B cell (primary cell): ENCODE data around the gene KPNA4. TPM values are rescaled to one million over a fixed set of nuclear protein-coding genes. Genes with fewer than 3 reads are reported as not detected.

Experiments
- ATAC-seq: fragments of 200-7000 bp; cut with Tn5 transposase; one replicate; pipeline ENCODE4 v1.10.0; 2021; ENCODE audit warnings: low read depth, mild to moderate bottlenecking, moderate number of reproducible peaks, moderate library complexity
- CTCF ChIA-PET: fragments of 350-600 bp; sonication (Branson Sonifier 250); formaldehyde crosslinking; loops from one replicate; lab custom pipeline; 2021; ENCODE audit warnings: antibody characterized with exemption, inconsistent platforms; lab: Charles Lee
- POLR2A ChIA-PET: fragments of 350-600 bp; sonication (Branson Sonifier 250); formaldehyde crosslinking; loops from one replicate; lab custom pipeline; 2021; ENCODE audit warnings: antibody characterized with exemption; lab: Charles Lee
- DNase-seq: peaks from one replicate; pipeline ENCODE4 v3.0.0; 2013
- H2AFZ ChIP-seq: 2 replicates; pipeline ENCODE4 v1.6.1; 2012; ENCODE audit warnings: mild to moderate bottlenecking, low read depth, low read length; ENCODE audit not compliant: insufficient read depth, poor library complexity, severe bottlenecking
- H3K27ac ChIP-seq, 2 donors: 1 replicate in 1 of 2; 2 replicates in 1 of 2; pipeline ENCODE4 v1.5.1; 2012 to 2013; ENCODE audit warnings: low read length in 2 of 2, mild to moderate bottlenecking in 2 of 2, moderate library complexity in 1 of 2
- H3K27me3 ChIP-seq, 4 experiments: fragments of 200-600 bp in 1 of 4; sonication (generic) in 1 of 4; replicated peaks in 1 of 4; 1 replicate in 2 of 4; 2 replicates in 2 of 4; pipeline versions ENCODE4 v1.6.1 to v1.7.0; 2013 to 2016; ENCODE audit warnings: low read length in 3 of 4, mild to moderate bottlenecking in 2 of 4, mixed read lengths in 1 of 4, moderate library complexity in 1 of 4; ENCODE audit not compliant: insufficient read depth in 4 of 4, control insufficient read depth in 3 of 4; ENCODE audit errors: control extremely low read depth in 1 of 4
- H3K36me3 ChIP-seq, 2 experiments: replicated peaks in 1 of 2; 1 replicate in 1 of 2; 2 replicates in 1 of 2; pipeline versions ENCODE4 v1.6.1 to v1.7.1; 2013; ENCODE audit warnings: low read length in 1 of 2; ENCODE audit not compliant: insufficient read depth in 2 of 2, control insufficient read depth in 1 of 2; ENCODE audit errors: control extremely low read depth in 1 of 2, extremely low read depth in 1 of 2
- H3K4me1 ChIP-seq, 2 donors: fragments of 200-600 bp in 1 of 2; sonication (generic) in 1 of 2; 1 replicate in 1 of 2; 2 replicates in 1 of 2; pipeline versions ENCODE4 v1.5.1 to v1.6.1; 2013 to 2017; ENCODE audit warnings: low read length in 2 of 2; ENCODE audit not compliant: control insufficient read depth in 2 of 2, insufficient read depth in 2 of 2
- H3K4me2 ChIP-seq: replicated peaks from 2 replicates; pipeline ENCODE3; 2012; ENCODE audit warnings: mild to moderate bottlenecking, low read depth, low read length; ENCODE audit not compliant: poor library complexity, severe bottlenecking
- H3K4me3 ChIP-seq, 5 experiments: fragments of 200-600 bp in 1 of 5; sonication (generic) in 1 of 5; 1 replicate in 3 of 5; 2 replicates in 2 of 5; pipeline versions ENCODE4 v1.5.1 to v1.7.0; 2011 to 2016; ENCODE audit warnings: low read length in 4 of 5, mild to moderate bottlenecking in 4 of 5, low read depth in 2 of 5, control low read depth in 1 of 5, moderate library complexity in 1 of 5; ENCODE audit not compliant: insufficient read depth in 1 of 5; ENCODE audit errors: control extremely low read depth in 1 of 5, extremely low read depth in 1 of 5
- H3K79me2 ChIP-seq: fragments of 200-600 bp; sonication (generic); one replicate; pipeline ENCODE4 v1.6.0; 2016; ENCODE audit warnings: low read length; ENCODE audit not compliant: control insufficient read depth, insufficient read depth
- H3K9ac ChIP-seq: fragments of 200-600 bp; sonication (generic); 2 replicates; pipeline ENCODE4 v1.6.1; 2017; ENCODE audit warnings: mild to moderate bottlenecking, low read length, moderate library complexity
- H3K9me3 ChIP-seq, 3 donors: one replicate each; pipeline versions ENCODE4 v1.6.1 to v1.7.1; 2013; ENCODE audit warnings: low read length in 2 of 3; ENCODE audit not compliant: control insufficient read depth in 2 of 3, insufficient read depth in 1 of 3; ENCODE audit errors: control extremely low read depth in 1 of 3
- H4K20me1 ChIP-seq: 2 replicates; pipeline ENCODE4 v1.6.0; 2012; ENCODE audit warnings: mild to moderate bottlenecking, low read length; ENCODE audit not compliant: insufficient read depth, control insufficient read depth, poor library complexity, severe bottlenecking
- H3K27ac Mint-ChIP-seq: one replicate; pipeline ENCODE4 v1.8.0; 2021; ENCODE audit warnings: mixed read lengths
- H3K27me3 Mint-ChIP-seq: one replicate; pipeline ENCODE4 v1.8.0; 2021; ENCODE audit warnings: mixed read lengths
- H3K4me1 Mint-ChIP-seq: one replicate; pipeline ENCODE4 v1.8.0; 2021; ENCODE audit warnings: mixed read lengths
- H3K4me3 Mint-ChIP-seq: one replicate; pipeline ENCODE4 v1.8.0; 2021; ENCODE audit warnings: mixed read lengths
- H3K9me3 Mint-ChIP-seq: one replicate; pipeline ENCODE4 v1.8.0; 2022; ENCODE audit warnings: mixed read lengths; ENCODE audit not compliant: insufficient read depth
- CTCF ChIP-seq: fragments of 200-600 bp; IDR thresholded peaks from one replicate; pipeline ENCODE4 v1.8.0; 2022; ENCODE audit warnings: antibody characterized with exemption, mild to moderate bottlenecking
- EZH2 ChIP-seq: IDR thresholded peaks from 2 replicates; pipeline ENCODE4 v1.6.1; 2012; ENCODE audit warnings: borderline replicate concordance, low read depth, mild to moderate bottlenecking, moderate library complexity, low read length; ENCODE audit not compliant: insufficient read depth, poor library complexity, severe bottlenecking
- WGBS: methylation state at CpG from one replicate; pipeline ENCODE4 v1.1.5; 2013; ENCODE audit warnings: missing lambda C conversion rate; ENCODE audit not compliant: insufficient coverage; 5-methylcytosine and 5-hydroxymethylcytosine counted together
- intact Hi-C: fragments of 100-400 bp; cut with micrococcal nuclease; formaldehyde crosslinking; loops from one replicate; pipeline ENCODE4 v1.10.0; 2022
- polyA minus RNA-seq: library from RNA; depleted of rRNA, polyadenylated mRNA; stranded (reverse); fragments of >200 nt; gene quantifications from 2 replicates; pipeline ENCODE4 v1.2.3, GENCODE V29; 2012
- polyA plus RNA-seq: library from polyadenylated mRNA; depleted of rRNA; stranded (reverse); fragments of >200 nt; gene quantifications from 2 replicates; pipeline ENCODE4 v1.2.3, GENCODE V29; 2012
- total RNA-seq, 2 donors: library from RNA; stranded (reverse); fragments of 120-200 nt in 1 of 2; gene quantifications; 1 replicate in 1 of 2; 2 replicates in 1 of 2; pipeline versions ENCODE4 v1.2.3 to v1.2.4, GENCODE V29; 2013 to 2022

The KPNA4 gene, protein sequence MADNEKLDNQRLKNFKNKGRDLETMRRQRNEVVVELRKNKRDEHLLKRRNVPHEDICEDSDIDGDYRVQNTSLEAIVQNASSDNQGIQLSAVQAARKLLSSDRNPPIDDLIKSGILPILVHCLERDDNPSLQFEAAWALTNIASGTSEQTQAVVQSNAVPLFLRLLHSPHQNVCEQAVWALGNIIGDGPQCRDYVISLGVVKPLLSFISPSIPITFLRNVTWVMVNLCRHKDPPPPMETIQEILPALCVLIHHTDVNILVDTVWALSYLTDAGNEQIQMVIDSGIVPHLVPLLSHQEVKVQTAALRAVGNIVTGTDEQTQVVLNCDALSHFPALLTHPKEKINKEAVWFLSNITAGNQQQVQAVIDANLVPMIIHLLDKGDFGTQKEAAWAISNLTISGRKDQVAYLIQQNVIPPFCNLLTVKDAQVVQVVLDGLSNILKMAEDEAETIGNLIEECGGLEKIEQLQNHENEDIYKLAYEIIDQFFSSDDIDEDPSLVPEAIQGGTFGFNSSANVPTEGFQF
- total RNA-seq (53.8 and 55.1 TPM in 2 replicates), polyA plus RNA-seq (9.6 and 11.3 TPM in 2 replicates), polyA minus RNA-seq (10.3 and 26.0 TPM in 2 replicates)
- 32.2 TPM for total RNA-seq (2013)

- peak within 1 kb of the TSS; percentile 99 for H3K27ac Mint-ChIP-seq
- no peak for TF ChIP-seq EZH2
- TF ChIP-seq CTCF, result no peak
- Histone ChIP-seq H3K36me3 (no peaks in the 10 kb centered on the region), H3K79me2 (peaks cover 44% of the 10 kb centered on the region), H3K4me1 (peaks cover 23 to 45% of the 10 kb centered on the region in 2 donors), H2AFZ (peak within 1 kb of the TSS; percentile 99), H3K27ac (peak within 1 kb of the TSS; percentile 85 to 94), H3K9me3 (peaks cover 0 to 8% (median 0%) of the 10 kb centered on the region in 3 donors), H3K27me3 (no peaks in the 10 kb centered on the region), H3K4me2 (peak within 1 kb of the TSS; percentile 94), H4K20me1 (peaks cover 7% of the 10 kb centered on the region), H3K4me3 (peak within 1 kb of the TSS; percentile 58 to 92 (median 89)), H3K9ac (peak within 1 kb of the TSS; percentile 97)
- peak; percentile 99 for DNase-seq
- intact Hi-C loops, result loop anchor here (1.0 to 10.0 kb wide), 7 partner anchors 99 to 1921 kb away; partner anchors contain the start of genes GFM1, IFT80, IL12A and NMD3
- no peaks in the 10 kb centered on the region for H3K27me3 Mint-ChIP-seq
- H3K9me3 Mint-ChIP-seq, result peaks cover 2% of the 10 kb centered on the region
- H3K4me3 Mint-ChIP-seq, result peak within 1 kb of the TSS; percentile 97
- CTCF ChIA-PET, result no interaction called here
- POLR2A ChIA-PET, result interaction anchor here (1.0 kb wide), 1 partner anchor 115 kb away, joined by 3 read pairs; no protein-coding TSS in a partner anchor
- ATAC-seq, result peak; percentile 86
- peaks cover 52% of the 10 kb centered on the region for H3K4me1 Mint-ChIP-seq
- WGBS, result under 1% methylated on average over 64 of the region's 71 CpGs
Measured at GRCh38 chr3:160565442-160566403, at the start of gene KPNA4. Gene KPNA4, minus strand, starts transcription at chr3:160565571. Its CDS starts 289 bp downstream, at chr3:160565282.
